ENCODE results near the gene RPRD1A. TPM values are rescaled to one million over a fixed set of nuclear protein-coding genes. Genes with fewer than 3 reads are reported as not detected.
A peak's percentile ranks its signal among the peaks of the same experiment; 100 is the strongest.

Gene RPRD1A
- total and polyA plus RNA-seq, 2 experiments from 2014 or later: 24.2 to 39.7 TPM

GRCh38 chr18:36006997-36007396 lies 60.4 kb downstream of the RPRD1A start:
- no peaks in the 10 kb centered on the region for H3K4me1 ChIP-seq (ENCODE audit: insufficient read depth)
- in situ Hi-C loops (cut with MboI): no loop called here
- no peak overlapping the region for H3K4me2 ChIP-seq (ENCODE audit: unreplicated experiment)
- WGBS, 2 experiments (ENCODE audit: low coverage in 1 of 2, low lambda C conversion rate in 2 of 2, missing lambda C conversion rate in 2 of 2): 99 to 100% methylated on average over 2 of the region's 2 CpGs
- H3K27ac ChIP-seq: no peak overlapping the region
- H4K20me1 ChIP-seq (ENCODE audit: insufficient read depth): no peaks in the 10 kb centered on the region
- no peaks in the 10 kb centered on the region for H3K27me3 ChIP-seq (replicated peaks; ENCODE audit: insufficient read depth)
- H3K9me2 ChIP-seq (ENCODE audit: insufficient read depth): no peaks in the 10 kb centered on the region
- H3K79me2 ChIP-seq (ENCODE audit: insufficient read depth): no peaks in the 10 kb centered on the region
- no peak overlapping the region for H3K9ac ChIP-seq
- H3K9me3 ChIP-seq (ENCODE audit: low read depth): no peaks in the 10 kb centered on the region
- 0 out of 2 replicates have a peak, but pooled peaks cover 7% of the 10 kb centered on the region for H3F3A ChIP-seq (ENCODE audit: insufficient read depth)
- H3K4me3 ChIP-seq: no peak overlapping the region
- no peaks in the 10 kb centered on the region for H3K36me3 ChIP-seq (ENCODE audit: low read depth)
- no peak for TF ChIP-seq EZH2 (IDR thresholded peaks at IDR 0.05; ENCODE audit: insufficient read depth, poor library complexity, severe bottlenecking)
- TF ChIP-seq EZH2phosphoT487 (IDR thresholded peaks at IDR 0.05; ENCODE audit: insufficient read depth, low read depth): no peak
- H2AFZ ChIP-seq: no peak overlapping the region
- no peak for DNase-seq

GRCh38 chr18:35999925-36000324 lies 67.4 kb downstream of the RPRD1A start:
- H3K27ac ChIP-seq: no peak overlapping the region
- H3K4me2 ChIP-seq (ENCODE audit: unreplicated experiment): no peak overlapping the region
- TF ChIP-seq EZH2phosphoT487 (IDR thresholded peaks at IDR 0.05; ENCODE audit: insufficient read depth, low read depth) (no peak), EZH2 (IDR thresholded peaks at IDR 0.05; ENCODE audit: insufficient read depth, poor library complexity, severe bottlenecking) (no peak)
- 0 out of 2 replicates have a peak, but pooled peaks cover 11% of the 10 kb centered on the region for H3F3A ChIP-seq (ENCODE audit: insufficient read depth)
- peaks cover 12% of the 10 kb centered on the region for H3K4me1 ChIP-seq (ENCODE audit: insufficient read depth)
- no peaks in the 10 kb centered on the region for H3K36me3 ChIP-seq (ENCODE audit: low read depth)
- no peaks in the 10 kb centered on the region for H3K27me3 ChIP-seq (replicated peaks; ENCODE audit: insufficient read depth)
- 5 to 8% methylated on average over 1 of the region's 1 CpG for WGBS, 2 experiments (ENCODE audit: low coverage in 1 of 2, low lambda C conversion rate in 2 of 2, missing lambda C conversion rate in 2 of 2)
- no peak overlapping the region for H3K4me3 ChIP-seq
- no peaks in the 10 kb centered on the region for H4K20me1 ChIP-seq (ENCODE audit: insufficient read depth)
- in situ Hi-C loops (cut with MboI): no loop called here
- H2AFZ ChIP-seq: no peak overlapping the region
- H3K9me3 ChIP-seq (ENCODE audit: low read depth): no peaks in the 10 kb centered on the region
- H3K9me2 ChIP-seq (ENCODE audit: insufficient read depth): no peaks in the 10 kb centered on the region
- no peak overlapping the region for H3K9ac ChIP-seq
- no peaks in the 10 kb centered on the region for H3K79me2 ChIP-seq (ENCODE audit: insufficient read depth)
- peak; percentile 64 for DNase-seq

GRCh38 chr18:35998967-35999366 lies 68.4 kb downstream of the RPRD1A start:
- Histone ChIP-seq H3K9me2 (ENCODE audit: insufficient read depth) (no peaks in the 10 kb centered on the region), H3K4me1 (ENCODE audit: insufficient read depth) (peaks cover 12% of the 10 kb centered on the region), H3K9me3 (ENCODE audit: low read depth) (no peaks in the 10 kb centered on the region), H3K9ac (no peak overlapping the region), H3K36me3 (ENCODE audit: low read depth) (no peaks in the 10 kb centered on the region), H3K4me2 (ENCODE audit: unreplicated experiment) (no peak overlapping the region), H3F3A (ENCODE audit: insufficient read depth) (0 out of 2 replicates have a peak, but pooled peaks cover 11% of the 10 kb centered on the region), H3K79me2 (ENCODE audit: insufficient read depth) (no peaks in the 10 kb centered on the region), H3K27me3 (replicated peaks; ENCODE audit: insufficient read depth) (no peaks in the 10 kb centered on the region), H4K20me1 (ENCODE audit: insufficient read depth) (no peaks in the 10 kb centered on the region), H3K4me3 (no peak overlapping the region), H2AFZ (no peak overlapping the region), H3K27ac (no peak overlapping the region)
- DNase-seq: peak; percentile 39
- no peak for TF ChIP-seq EZH2 (IDR thresholded peaks at IDR 0.05; ENCODE audit: insufficient read depth, poor library complexity, severe bottlenecking)
- no peak for TF ChIP-seq EZH2phosphoT487 (IDR thresholded peaks at IDR 0.05; ENCODE audit: insufficient read depth, low read depth)
- in situ Hi-C loops (cut with MboI): no loop called here
- 48 to 66% methylated on average over 1 of the region's 1 CpG for WGBS, 2 experiments (ENCODE audit: low coverage in 1 of 2, low lambda C conversion rate in 2 of 2, missing lambda C conversion rate in 2 of 2)

GRCh38 chr18:35993013-35993412 lies 74.3 kb downstream of the RPRD1A start:
- H3K9me2 ChIP-seq (ENCODE audit: insufficient read depth): no peaks in the 10 kb centered on the region
- no peaks in the 10 kb centered on the region for H3K27me3 ChIP-seq (replicated peaks; ENCODE audit: insufficient read depth)
- H3K4me3 ChIP-seq: no peak overlapping the region
- H3K4me1 ChIP-seq (ENCODE audit: insufficient read depth): 0 out of 2 replicates have a peak, but pooled peaks cover 5% of the 10 kb centered on the region
- DNase-seq: no peak
- peaks cover 5% of the 10 kb centered on the region; the same call in 1 of the 2 replicates for H3K36me3 ChIP-seq (ENCODE audit: low read depth)
- in situ Hi-C loops (cut with MboI): no loop called here
- no peaks in the 10 kb centered on the region for H3K9me3 ChIP-seq (ENCODE audit: low read depth)
- TF ChIP-seq EZH2 (IDR thresholded peaks at IDR 0.05; ENCODE audit: insufficient read depth, poor library complexity, severe bottlenecking) (no peak), EZH2phosphoT487 (IDR thresholded peaks at IDR 0.05; ENCODE audit: insufficient read depth, low read depth) (no peak)
- no peak overlapping the region for H3K4me2 ChIP-seq (ENCODE audit: unreplicated experiment)
- no peak overlapping the region for H2AFZ ChIP-seq
- no peaks in the 10 kb centered on the region for H3F3A ChIP-seq (ENCODE audit: insufficient read depth)
- H3K79me2 ChIP-seq (ENCODE audit: insufficient read depth): no peaks in the 10 kb centered on the region
- H4K20me1 ChIP-seq (ENCODE audit: insufficient read depth): no peaks in the 10 kb centered on the region
- H3K27ac ChIP-seq: no peak overlapping the region
- 92 to 93% methylated on average over 6 of the region's 6 CpGs for WGBS, 2 experiments (ENCODE audit: low coverage in 1 of 2, low lambda C conversion rate in 2 of 2, missing lambda C conversion rate in 2 of 2)
- no peak overlapping the region for H3K9ac ChIP-seq

GRCh38 chr18:35991696-35992095 lies 75.7 kb downstream of the RPRD1A start:
- Histone ChIP-seq H3F3A (ENCODE audit: insufficient read depth) (no peaks in the 10 kb centered on the region), H3K9me3 (ENCODE audit: low read depth) (no peaks in the 10 kb centered on the region), H3K9ac (no peak overlapping the region), H3K4me2 (ENCODE audit: unreplicated experiment) (no peak overlapping the region), H3K27ac (no peak overlapping the region), H3K4me3 (no peak overlapping the region), H3K79me2 (ENCODE audit: insufficient read depth) (no peaks in the 10 kb centered on the region), H3K4me1 (ENCODE audit: insufficient read depth) (0 out of 2 replicates have a peak, but pooled peaks cover 5% of the 10 kb centered on the region), H3K36me3 (ENCODE audit: low read depth) (peaks cover 5% of the 10 kb centered on the region), H3K9me2 (ENCODE audit: insufficient read depth) (no peaks in the 10 kb centered on the region), H2AFZ (no peak overlapping the region), H3K27me3 (replicated peaks; ENCODE audit: insufficient read depth) (no peaks in the 10 kb centered on the region), H4K20me1 (ENCODE audit: insufficient read depth) (no peaks in the 10 kb centered on the region)
- DNase-seq: no peak
- in situ Hi-C loops (cut with MboI): no loop called here
- TF ChIP-seq EZH2phosphoT487 (IDR thresholded peaks at IDR 0.05; ENCODE audit: insufficient read depth, low read depth) (no peak), EZH2 (IDR thresholded peaks at IDR 0.05; ENCODE audit: insufficient read depth, poor library complexity, severe bottlenecking) (no peak)
